GM13976 (cell line): ENCODE measurements around the gene ADSS1.

Experiments
- DNase-seq: peaks from one replicate; pipeline ENCODE4 v3.0.0; 2012; ENCODE audit warnings: low spot score
- in situ Hi-C: fragments of 300-500 bp; cut with MboI; formaldehyde crosslinking; loops from one replicate; pipeline ENCODE4 v1.12.0; 2022; ENCODE audit warnings: low sequenced_read_pairs, mixed read lengths, inconsistent platforms; ENCODE audit not compliant: unreplicated experiment
- TF ChIP-seq, protein P1 (sequence below): IDR thresholded peaks from 2 replicates; pipeline ENCODE4 v1.5.1; 2012; ENCODE audit warnings: borderline replicate concordance, mild to moderate bottlenecking; ENCODE audit not compliant: insufficient read depth; ENCODE audit errors: extremely low read depth, missing control alignments, control extremely low read depth

ADSS1 gene

DNA sequence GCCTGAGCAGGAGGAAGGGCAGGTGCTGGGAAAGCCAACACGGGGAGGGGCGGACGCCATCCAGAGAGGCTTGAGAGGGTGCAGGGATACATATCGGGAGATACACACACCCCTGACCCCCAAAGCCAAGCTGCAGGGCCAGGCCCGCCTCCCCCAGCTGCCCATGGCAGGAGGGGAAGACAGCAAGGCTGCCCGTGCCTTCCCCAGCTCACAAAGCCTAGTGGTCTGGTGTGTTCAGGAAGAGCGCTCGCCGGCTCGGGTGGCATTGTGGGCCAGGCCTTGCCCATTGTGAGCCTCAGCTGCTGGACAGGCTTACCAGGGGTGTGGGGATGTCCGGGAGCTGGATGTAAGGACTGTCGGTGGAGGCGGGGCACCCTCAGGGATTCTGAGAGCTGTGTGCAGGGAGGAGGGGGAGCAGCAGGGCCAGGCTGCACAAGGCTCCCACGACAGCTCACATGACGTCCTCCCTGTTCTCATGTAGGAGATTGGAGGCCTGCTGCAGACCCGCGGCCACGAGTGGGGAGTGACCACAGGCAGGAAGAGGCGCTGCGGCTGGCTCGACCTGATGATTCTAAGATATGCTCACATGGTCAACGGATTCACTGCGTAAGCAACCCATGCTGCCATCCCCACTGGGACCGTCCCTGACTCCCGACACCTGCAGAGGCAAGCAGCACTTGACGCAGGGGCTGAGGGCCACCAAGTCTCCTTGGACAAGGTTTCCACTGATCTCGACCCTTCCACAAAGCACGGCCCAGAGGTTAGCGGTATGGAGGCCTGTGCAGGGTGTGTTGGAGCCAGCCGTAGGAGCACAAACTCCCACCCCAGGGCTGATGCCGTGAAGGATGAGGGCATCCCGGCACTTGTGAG lies 18.8 kb downstream of the ADSS1 start:
- no peak for DNase-seq
- in situ Hi-C loops: no loop called here
- TF ChIP-seq, protein P1, sequence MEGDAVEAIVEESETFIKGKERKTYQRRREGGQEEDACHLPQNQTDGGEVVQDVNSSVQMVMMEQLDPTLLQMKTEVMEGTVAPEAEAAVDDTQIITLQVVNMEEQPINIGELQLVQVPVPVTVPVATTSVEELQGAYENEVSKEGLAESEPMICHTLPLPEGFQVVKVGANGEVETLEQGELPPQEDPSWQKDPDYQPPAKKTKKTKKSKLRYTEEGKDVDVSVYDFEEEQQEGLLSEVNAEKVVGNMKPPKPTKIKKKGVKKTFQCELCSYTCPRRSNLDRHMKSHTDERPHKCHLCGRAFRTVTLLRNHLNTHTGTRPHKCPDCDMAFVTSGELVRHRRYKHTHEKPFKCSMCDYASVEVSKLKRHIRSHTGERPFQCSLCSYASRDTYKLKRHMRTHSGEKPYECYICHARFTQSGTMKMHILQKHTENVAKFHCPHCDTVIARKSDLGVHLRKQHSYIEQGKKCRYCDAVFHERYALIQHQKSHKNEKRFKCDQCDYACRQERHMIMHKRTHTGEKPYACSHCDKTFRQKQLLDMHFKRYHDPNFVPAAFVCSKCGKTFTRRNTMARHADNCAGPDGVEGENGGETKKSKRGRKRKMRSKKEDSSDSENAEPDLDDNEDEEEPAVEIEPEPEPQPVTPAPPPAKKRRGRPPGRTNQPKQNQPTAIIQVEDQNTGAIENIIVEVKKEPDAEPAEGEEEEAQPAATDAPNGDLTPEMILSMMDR: no peak

DNA sequence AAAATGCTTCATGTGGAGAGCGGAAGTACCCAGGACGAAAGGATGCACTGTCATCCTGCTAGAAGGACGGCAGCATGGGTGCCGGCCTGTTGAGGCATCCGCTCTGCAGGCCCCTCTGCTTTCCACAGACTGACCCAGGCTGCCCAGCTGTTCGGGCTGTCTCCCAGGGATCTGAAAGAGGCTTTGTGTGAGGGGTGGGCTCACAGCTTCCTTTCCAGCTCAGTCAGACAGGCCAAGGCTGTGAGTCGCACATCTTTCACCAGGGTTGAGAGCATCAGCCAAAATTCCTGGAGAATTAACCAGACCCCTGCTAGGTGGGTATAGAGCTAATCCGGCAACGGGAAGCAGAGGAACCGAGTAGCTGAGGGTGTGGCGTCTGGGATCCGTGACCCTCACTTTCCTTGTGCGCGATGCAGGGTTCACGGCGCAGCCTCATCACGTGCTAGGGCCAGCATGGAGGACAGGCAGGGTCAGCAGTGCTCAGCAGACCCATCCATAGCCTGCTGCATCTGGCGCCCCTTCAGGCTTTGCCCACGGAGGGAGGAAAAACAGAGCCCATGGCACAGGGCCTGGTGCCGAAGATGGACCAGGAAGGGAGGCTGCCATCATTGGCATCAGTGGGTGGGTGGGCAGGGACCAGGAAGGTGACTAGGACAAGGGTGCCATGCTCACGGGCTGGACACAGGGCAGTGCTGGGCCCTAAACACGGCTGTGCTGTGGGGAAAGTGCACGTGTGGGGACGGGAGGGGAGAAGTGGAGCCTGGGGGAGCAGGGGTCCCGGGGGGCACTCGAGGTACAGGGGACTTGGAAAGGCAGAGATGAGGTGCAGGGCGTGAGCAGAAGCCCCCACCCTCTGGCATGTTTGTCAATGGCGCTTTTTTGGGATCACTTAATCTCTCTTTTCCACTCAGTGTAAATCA lies 19.7 kb downstream of the ADSS1 start:
- in situ Hi-C loops: no loop called here
- no peak for DNase-seq
- TF ChIP-seq, protein P1: no peak

DNA sequence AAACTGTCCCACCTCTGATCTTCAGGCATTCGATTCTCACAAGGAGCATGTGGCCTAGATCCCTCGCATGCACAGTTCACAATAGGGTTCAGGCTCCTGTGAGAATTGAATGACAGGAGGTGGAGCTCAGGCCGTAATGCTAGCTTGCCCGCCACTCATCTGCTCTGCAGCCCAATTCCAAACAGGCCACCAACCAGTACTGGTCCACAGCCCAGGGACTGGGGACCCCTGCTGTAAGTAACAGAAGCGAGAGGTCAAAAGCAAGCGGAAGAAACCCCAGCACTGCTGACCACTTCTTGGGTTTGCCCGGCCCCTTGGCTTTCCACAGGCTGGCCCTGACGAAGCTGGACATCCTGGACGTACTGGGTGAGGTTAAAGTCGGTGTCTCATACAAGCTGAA lies 20.5 kb downstream of the ADSS1 start:
- in situ Hi-C loops: no loop called here
- TF ChIP-seq, protein P1: no peak
- no peak for DNase-seq

DNA sequence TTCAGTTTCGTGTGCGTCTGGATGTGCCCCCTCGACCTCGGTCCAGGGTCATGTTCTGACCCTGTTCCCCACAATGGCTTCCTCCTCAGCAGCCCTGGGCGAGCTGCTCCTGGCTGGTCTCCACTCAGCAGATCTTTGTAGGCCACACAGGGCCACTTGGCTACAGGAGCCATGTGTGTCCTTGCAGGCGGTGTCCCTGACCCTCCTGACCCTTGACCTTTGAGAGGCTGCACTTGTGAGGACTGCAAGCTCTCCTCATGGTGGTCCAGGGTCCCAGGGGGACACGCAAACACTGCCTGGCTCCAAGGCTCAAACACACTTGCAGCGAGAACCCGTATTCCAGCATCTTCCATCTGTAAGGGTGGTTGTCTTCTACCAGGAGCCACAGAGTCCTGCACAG lies 21.4 kb downstream of the ADSS1 start:
- no peak for DNase-seq
- in situ Hi-C loops: no loop called here
- TF ChIP-seq, protein P1: no peak

DNA sequence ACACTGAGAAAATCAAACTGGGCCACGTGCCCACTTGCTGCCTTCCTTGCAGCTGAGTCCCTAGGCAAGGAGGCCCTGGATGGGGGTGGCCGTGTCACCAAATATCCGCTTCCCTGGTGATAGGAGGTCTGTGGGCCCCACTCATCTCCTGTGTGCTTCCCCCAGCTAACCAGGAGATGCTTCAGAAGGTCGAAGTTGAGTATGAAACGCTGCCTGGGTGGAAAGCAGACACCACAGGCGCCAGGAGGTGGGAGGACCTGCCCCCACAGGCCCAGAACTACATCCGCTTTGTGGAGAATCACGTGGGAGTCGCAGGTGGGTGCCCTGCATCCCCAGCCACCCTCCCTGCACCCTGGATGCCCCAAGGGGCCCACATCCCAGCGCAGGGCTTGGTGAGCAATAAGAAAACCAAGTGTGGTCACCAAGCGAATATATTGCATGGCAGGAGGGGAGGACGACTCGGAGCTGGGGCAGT lies 22.1 kb downstream of the ADSS1 start:
- no peak for DNase-seq
- in situ Hi-C loops: no loop called here
- TF ChIP-seq, protein P1: no peak

DNA sequence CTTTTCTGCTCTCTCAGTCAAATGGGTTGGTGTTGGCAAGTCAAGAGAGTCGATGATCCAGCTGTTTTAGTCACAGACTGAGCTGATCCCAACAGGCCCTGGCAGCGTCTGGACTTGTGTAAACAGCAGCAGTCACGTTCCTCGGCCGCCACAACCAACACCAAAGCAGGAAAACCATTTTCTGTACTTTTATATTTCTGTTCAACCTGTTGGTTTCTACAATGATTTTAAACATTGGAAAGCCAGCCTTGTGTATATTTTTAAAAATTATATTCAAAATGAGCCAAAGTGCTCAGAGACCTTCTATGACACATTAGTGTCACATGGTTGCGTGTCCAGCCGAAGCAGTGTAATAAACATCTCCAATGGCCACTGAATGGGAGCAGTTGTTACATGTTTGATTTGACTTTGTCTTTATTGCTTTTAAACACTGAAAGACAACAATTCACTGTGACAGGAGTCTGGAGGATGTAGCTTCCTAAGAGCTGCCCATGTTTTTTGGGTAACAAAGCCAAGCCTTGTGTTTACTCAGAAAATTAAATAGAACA lies 23.0 kb downstream of the ADSS1 start:
- no peak for DNase-seq
- TF ChIP-seq, protein P1: no peak
- in situ Hi-C loops: no loop called here
